Activated CD4-positive, CD25-positive, alpha-beta regulatory T cell treated with anti-CD3 and anti-CD28 coated beads, Interleukin-2, amount 50 U/mL, for 72 hours (primary cell): ENCODE results near the gene THOC2.
"Not testable (repeated sequence)": the region's sequence is repeated elsewhere in the genome, so short reads cannot be mapped to it uniquely, and the experiment has no call there.

Experiments
- DNase-seq: peaks from one replicate; pipeline ENCODE4 v3.0.0; 2021

The THOC2 gene

GRCh38 chrX:123665197-123665596, 67.7 kb downstream of the THOC2 start:
- no peak for DNase-seq

- not testable (repeated sequence) for DNase-seq
Observed at GRCh38 chrX:123664467-123665167, 68.2 kb downstream of the THOC2 start.

- not testable (repeated sequence) for DNase-seq
Observed at GRCh38 chrX:123663720-123664119, 69.1 kb downstream of the THOC2 start.

GRCh38 chrX:123656507-123656906, 76.3 kb downstream of the THOC2 start:
- not testable (repeated sequence) for DNase-seq

- DNase-seq = not testable (repeated sequence)
Observed at GRCh38 chrX:123648811-123649181, 84.1 kb downstream of the THOC2 start.

- no peak for DNase-seq
Observed at GRCh38 chrX:123648028-123648810, 84.6 kb downstream of the THOC2 start.

GRCh38 chrX:123647244-123647643, 85.6 kb downstream of the THOC2 start:
- no peak for DNase-seq

GRCh38 chrX:123629502-123629901, 103.3 kb downstream of the THOC2 start:
- no peak for DNase-seq

- no peak for DNase-seq
Observed at GRCh38 chrX:123626962-123627361, 105.9 kb downstream of the THOC2 start.

GRCh38 chrX:123625952-123626351, 106.9 kb downstream of the THOC2 start:
- no peak for DNase-seq

- no peak for DNase-seq
Observed at GRCh38 chrX:123625477-123625876, 107.4 kb downstream of the THOC2 start.

GRCh38 chrX:123617007-123617406, 115.8 kb downstream of the THOC2 start:
- no peak for DNase-seq

- DNase-seq = no peak
Observed at GRCh38 chrX:123610915-123611314, 121.9 kb downstream of the THOC2 start.

- DNase-seq = no peak
Observed at GRCh38 chrX:123607806-123608205, 125.0 kb downstream of the THOC2 start.

GRCh38 chrX:123607270-123607669, 125.6 kb downstream of the THOC2 start:
- no peak for DNase-seq

GRCh38 chrX:123603491-123603890, 129.4 kb downstream of the THOC2 start:
- no peak for DNase-seq

GRCh38 chrX:123601437-123601836, 131.4 kb downstream of the THOC2 start:
- no peak for DNase-seq

- no peak for DNase-seq
Observed at GRCh38 chrX:123600181-123600580, 132.7 kb downstream of the THOC2 start.

- DNase-seq = no peak
Observed at GRCh38 chrX:123590842-123591486, 141.9 kb downstream of the THOC2 start.

- DNase-seq = no peak
Observed at GRCh38 chrX:123588723-123589122, 144.1 kb downstream of the THOC2 start.

- DNase-seq = no peak
Observed at GRCh38 chrX:123581586-123581985, 151.3 kb downstream of the THOC2 start.

- no peak for DNase-seq
Observed at GRCh38 chrX:123580792-123581191, 152.1 kb downstream of the THOC2 start.

GRCh38 chrX:123574027-123574426, 158.8 kb downstream of the THOC2 start:
- not testable (repeated sequence) for DNase-seq
